Measurements from ENCODE around the gene ANTKMT.
"Not testable (repeated sequence)": the region's sequence is repeated elsewhere in the genome, so short reads cannot be mapped to it uniquely, and the experiment has no call there.

Gene ANTKMT

GRCh38 chr16:743794-744500 lies 23.0 kb downstream of the ANTKMT start:
- no peak for DNase-seq (ENCODE audit: low read depth)

DNA sequence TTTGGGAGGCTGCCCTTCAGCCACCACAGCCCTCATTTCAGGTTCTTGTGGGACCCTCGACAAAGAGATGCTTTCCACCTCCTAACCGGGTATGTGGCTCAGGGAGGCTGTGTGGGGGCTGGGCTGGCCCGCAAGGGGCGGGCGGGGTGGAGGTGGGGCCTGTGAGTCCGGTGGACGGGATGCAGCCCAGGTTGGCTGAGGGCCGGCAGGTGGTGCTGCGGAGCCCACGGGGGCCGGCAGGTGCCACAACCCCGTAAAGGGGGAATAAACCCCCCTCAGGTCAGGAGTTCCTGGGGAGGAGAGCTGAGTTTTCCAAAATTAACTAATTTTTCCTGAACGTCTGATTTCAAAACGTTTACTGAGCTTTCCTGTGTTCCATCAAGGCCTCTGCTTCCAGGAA lies 24.8 kb downstream of the ANTKMT start:
- no peak for DNase-seq (ENCODE audit: low read depth)

- DNase-seq (ENCODE audit: low read depth) = no peak
Observed at GRCh38 chr16:746637-747036, 25.7 kb downstream of the ANTKMT start.

DNA sequence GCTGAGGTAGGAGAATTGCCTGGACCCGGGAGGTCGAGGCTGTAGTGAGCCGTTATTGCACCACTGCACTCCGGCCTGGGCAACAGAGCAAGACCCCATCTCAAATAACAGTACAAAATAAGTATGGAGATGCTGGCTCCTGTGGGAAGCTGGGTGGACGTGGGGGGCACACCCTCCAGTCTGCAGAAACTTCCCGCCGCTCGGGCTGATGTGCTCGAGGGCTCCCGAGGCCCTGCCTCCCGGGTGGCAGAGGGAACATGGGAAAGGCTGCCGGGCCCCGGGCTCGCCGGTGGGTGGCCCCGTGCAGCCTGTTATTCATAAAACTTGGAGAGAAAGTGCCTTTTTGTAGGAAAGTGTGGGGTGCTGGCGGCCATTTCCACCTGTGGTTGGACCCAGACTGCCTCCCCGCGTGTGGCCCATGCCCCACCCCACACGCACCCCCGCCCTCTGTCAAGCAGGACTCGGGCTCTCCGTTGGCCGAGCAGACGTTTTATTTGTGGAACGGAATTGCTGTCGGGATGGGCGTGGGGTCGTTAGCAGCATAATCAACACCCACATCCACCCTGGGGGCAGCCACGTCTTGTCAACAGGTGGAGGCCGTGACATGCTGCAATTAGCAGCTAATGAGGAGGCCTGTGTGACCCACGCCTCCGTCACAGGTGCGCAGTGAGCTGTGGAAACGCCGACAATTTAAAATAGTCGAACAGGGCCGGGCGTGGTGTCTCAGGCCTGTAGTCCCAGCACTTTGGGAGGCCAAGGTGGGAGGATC lies 27.2 kb downstream of the ANTKMT start:
- DNase-seq (ENCODE audit: low read depth) = no peak

GRCh38 chr16:749010-749409 lies 28.1 kb downstream of the ANTKMT start:
- DNase-seq (ENCODE audit: low read depth) = no peak

DNA sequence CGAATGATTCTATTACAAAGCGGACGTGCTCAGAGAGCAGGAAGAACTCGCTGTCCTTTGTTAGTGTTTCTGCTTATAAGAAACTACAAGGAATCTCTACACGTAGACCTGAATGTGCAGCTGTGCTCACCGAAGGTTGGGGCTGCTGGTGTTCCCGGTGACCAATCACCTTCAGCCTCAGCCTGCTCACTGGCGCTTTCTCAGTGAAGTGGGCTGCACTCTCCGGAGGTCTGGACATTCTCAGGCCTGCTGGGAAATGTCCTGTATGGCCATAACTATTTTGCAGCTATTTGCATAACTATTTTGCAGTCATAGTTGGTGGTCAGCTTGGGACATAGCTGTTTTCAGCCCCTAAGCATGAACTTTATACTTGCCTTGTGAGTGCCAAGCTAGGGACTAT lies 29.5 kb downstream of the ANTKMT start:
- DNase-seq (ENCODE audit: low read depth) = no peak

GRCh38 chr16:751152-752006 lies 30.4 kb downstream of the ANTKMT start:
- DNase-seq (ENCODE audit: low read depth) = no peak

GRCh38 chr16:752007-752312 lies 31.0 kb downstream of the ANTKMT start:
- no peak for DNase-seq (ENCODE audit: low read depth)

DNA sequence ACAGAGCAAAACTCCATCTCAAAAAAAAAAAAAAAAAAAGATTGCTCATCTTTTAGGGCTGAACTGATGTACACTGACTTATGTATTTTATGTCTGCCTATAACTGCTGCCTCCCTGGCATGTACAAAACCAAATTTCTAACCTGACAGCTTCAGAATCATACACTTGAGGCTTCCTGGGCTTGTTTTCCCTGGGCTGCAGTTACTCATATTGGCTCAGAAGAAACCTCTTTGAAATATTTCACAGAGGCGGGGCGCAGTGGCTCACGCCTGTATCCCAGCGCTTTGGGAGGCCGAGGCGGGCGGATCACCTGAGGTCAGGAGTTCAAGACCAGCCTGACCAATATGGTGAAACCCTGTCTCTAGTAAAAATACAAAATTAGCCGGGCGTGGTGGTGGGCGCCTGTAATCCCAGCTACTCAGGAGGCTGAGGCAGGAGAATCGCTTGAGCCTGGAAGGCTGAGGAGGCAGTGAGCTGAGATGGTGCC lies 33.2 kb downstream of the ANTKMT start:
- DNase-seq (ENCODE audit: low read depth) = not testable (repeated sequence)

GRCh38 chr16:754656-755055 lies 33.7 kb downstream of the ANTKMT start:
- DNase-seq (ENCODE audit: low read depth) = no peak

- DNase-seq (ENCODE audit: low read depth) = no peak
Observed at GRCh38 chr16:756428-756827, 35.5 kb downstream of the ANTKMT start.

GRCh38 chr16:759110-759910 lies 38.4 kb downstream of the ANTKMT start:
- DNase-seq (ENCODE audit: low read depth) = no peak

DNA sequence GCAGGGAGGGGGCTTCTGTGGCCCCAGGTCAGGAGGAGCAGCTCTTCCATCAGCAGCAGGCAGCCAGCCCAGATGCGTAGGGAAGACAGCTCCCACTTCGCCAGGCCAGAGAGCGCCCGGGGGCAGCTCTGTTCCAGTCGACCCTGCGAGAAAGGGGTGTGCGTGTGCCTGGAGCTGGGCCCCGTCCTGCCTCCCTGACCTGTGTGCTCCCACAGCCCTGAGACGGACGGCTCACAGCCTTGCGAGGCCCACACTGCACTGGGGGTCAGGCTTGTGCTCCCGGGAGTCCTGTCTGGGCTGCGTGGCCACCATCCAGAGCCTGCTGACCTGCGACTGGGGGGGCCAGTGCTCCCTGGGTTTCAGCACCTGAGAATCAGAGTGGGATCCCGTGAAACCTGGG lies 39.1 kb downstream of the ANTKMT start:
- DNase-seq (ENCODE audit: low read depth) = no peak

DNA sequence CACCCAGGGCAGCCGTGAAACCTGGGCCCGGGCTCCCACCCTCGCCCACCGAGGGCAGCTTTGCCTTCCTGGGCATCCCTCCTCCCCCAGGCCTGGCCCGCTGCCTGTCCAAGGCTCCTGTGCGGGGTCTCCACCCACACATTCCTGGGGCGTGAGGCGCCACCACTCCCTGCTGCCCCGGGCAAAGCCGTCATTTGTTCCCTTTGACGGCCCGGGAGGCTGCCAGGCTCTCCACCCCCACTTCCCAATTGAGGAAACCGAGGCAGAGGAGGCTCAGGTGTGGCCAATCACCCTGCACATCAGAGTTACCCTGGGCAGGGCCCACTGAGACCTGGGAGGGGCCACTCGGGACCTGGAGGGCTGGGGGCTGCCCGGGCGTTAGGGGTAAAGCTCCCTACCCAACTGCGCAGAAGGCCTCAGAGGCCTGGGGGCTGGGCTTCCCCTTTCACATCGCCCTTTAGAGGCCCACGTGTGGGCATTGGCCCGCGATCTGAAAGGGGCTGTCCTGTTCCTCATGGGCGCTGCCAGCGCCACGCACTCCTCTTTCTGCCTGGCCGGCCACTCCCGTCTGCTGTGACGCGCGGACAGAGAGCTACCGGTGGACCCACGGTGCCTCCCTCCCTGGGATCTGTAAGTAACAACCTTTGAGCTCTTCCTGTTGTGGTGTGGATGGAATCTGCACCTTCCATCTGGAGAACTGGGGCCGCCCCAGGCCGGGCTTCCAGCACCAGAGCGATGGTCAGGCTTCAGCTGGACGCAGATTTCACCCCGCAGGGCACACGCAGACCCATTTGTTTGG lies 39.8 kb downstream of the ANTKMT start, which contains the start of gene MSLN:
Gene MSLN, plus strand, starts transcription at position 190 of the 799 bp plus-strand sequence. CDS start 1,947 bp downstream, outside the sequence.
- no peak for DNase-seq (ENCODE audit: low read depth)

GRCh38 chr16:761625-762513 lies 40.9 kb downstream of the ANTKMT start:
- DNase-seq (ENCODE audit: low read depth) = no peak

- no peak for DNase-seq (ENCODE audit: low read depth)
Observed at GRCh38 chr16:762595-763268, 41.8 kb downstream of the ANTKMT start.

- no peak for DNase-seq (ENCODE audit: low read depth)
Observed at GRCh38 chr16:763369-764183, 42.6 kb downstream of the ANTKMT start.

DNA sequence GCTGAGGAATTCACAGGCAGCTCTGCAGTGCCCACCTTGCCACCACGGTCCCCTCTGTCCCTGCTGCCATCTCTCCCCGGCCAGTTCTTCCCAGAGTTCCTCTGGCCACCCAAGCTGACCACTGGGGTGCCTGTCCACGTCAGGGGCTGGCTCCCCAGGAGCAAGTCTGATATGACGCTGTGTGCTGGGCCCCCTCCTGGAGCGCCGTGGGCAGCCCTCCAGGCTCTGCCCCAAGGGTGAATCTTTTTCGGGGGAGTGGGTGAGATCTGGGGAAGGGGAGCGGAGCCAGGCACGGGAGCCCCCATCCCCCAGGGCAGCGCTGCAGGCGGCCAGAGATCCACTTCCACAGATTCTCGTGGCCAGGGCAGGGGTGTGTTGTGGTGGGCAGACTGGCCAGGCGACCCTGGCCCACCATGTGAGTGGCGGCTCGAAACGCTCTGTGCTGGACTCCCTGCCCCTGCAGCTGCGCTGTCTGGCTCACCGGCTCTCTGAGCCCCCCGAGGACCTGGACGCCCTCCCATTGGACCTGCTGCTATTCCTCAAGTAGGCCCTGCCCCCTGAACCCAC lies 43.3 kb downstream of the ANTKMT start:
- no peak for DNase-seq (ENCODE audit: low read depth)
